Progenitor cell of endocrine pancreas (in vitro differentiated cells): ENCODE results near the gene PCDHA7. TPM values are rescaled to one million over a fixed set of nuclear protein-coding genes. Genes with fewer than 3 reads are reported as not detected.
A peak's percentile ranks its signal among the peaks of the same experiment; 100 is the strongest.

Experiments
- DNase-seq: peaks from one replicate; pipeline ENCODE4 v3.0.0; 2021; ENCODE audit warnings: low spot score; ENCODE audit not compliant: unreplicated experiment
- H3K27ac Mint-ChIP-seq: 2 replicates; pipeline ENCODE4 v1.8.0; 2021; ENCODE audit warnings: mild to moderate bottlenecking, moderate library complexity, mixed read lengths
- H3K27me3 Mint-ChIP-seq: 2 replicates; pipeline ENCODE4 v1.8.0; 2021; ENCODE audit warnings: mixed read lengths
- H3K36me3 Mint-ChIP-seq: 2 replicates; pipeline ENCODE4 v1.8.0; 2022; ENCODE audit warnings: mixed read lengths; ENCODE audit not compliant: insufficient read depth
- H3K4me1 Mint-ChIP-seq: 2 replicates; pipeline ENCODE4 v1.8.0; 2021; ENCODE audit warnings: low read depth, mixed read lengths
- H3K4me3 Mint-ChIP-seq: 2 replicates; pipeline ENCODE4 v1.8.0; 2021; ENCODE audit warnings: low read depth, mild to moderate bottlenecking, moderate library complexity, mixed read lengths
- H3K9me3 Mint-ChIP-seq: 2 replicates; pipeline ENCODE4 v1.8.0; 2021; ENCODE audit warnings: low read depth, mixed read lengths
- total RNA-seq: library from RNA; stranded (reverse); gene quantifications from 2 replicates; pipeline ENCODE4 v1.2.1, GENCODE V29; 2021
- TF ChIP-seq, protein P1 (sequence below): fragments of 200-600 bp; sonication (generic); IDR thresholded peaks from one replicate; pipeline ENCODE4 v1.5.0; 2021; ENCODE audit warnings: antibody characterized with exemption, mild to moderate bottlenecking; ENCODE audit not compliant: unreplicated experiment

PCDHA7 gene
- total RNA-seq, 1 donor from 2014 or later, result 4.3 TPM

DNA sequence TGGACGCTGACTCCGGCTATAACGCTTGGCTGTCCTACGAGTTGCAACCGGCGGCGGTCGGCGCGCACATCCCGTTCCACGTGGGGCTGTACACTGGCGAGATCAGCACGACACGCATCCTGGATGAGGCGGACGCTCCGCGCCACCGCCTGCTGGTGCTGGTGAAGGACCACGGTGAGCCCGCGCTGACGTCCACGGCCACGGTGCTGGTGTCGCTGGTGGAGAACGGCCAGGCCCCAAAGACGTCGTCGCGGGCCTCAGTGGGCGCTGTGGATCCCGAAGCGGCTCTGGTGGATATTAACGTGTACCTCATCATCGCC lies 43.2 kb downstream of the PCDHA7 start:
- Mint-ChIP-seq H3K27ac (peak overlapping the region; percentile 20), H3K4me3 (no peak overlapping the region), H3K4me1 (no peaks in the 10 kb centered on the region), H3K9me3 (peaks cover 46% of the 10 kb centered on the region), H3K36me3 (peaks cover 74% of the 10 kb centered on the region), H3K27me3 (no peaks in the 10 kb centered on the region)
- TF ChIP-seq, protein P1, sequence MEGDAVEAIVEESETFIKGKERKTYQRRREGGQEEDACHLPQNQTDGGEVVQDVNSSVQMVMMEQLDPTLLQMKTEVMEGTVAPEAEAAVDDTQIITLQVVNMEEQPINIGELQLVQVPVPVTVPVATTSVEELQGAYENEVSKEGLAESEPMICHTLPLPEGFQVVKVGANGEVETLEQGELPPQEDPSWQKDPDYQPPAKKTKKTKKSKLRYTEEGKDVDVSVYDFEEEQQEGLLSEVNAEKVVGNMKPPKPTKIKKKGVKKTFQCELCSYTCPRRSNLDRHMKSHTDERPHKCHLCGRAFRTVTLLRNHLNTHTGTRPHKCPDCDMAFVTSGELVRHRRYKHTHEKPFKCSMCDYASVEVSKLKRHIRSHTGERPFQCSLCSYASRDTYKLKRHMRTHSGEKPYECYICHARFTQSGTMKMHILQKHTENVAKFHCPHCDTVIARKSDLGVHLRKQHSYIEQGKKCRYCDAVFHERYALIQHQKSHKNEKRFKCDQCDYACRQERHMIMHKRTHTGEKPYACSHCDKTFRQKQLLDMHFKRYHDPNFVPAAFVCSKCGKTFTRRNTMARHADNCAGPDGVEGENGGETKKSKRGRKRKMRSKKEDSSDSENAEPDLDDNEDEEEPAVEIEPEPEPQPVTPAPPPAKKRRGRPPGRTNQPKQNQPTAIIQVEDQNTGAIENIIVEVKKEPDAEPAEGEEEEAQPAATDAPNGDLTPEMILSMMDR, result no peak
- no peak for DNase-seq

DNA sequence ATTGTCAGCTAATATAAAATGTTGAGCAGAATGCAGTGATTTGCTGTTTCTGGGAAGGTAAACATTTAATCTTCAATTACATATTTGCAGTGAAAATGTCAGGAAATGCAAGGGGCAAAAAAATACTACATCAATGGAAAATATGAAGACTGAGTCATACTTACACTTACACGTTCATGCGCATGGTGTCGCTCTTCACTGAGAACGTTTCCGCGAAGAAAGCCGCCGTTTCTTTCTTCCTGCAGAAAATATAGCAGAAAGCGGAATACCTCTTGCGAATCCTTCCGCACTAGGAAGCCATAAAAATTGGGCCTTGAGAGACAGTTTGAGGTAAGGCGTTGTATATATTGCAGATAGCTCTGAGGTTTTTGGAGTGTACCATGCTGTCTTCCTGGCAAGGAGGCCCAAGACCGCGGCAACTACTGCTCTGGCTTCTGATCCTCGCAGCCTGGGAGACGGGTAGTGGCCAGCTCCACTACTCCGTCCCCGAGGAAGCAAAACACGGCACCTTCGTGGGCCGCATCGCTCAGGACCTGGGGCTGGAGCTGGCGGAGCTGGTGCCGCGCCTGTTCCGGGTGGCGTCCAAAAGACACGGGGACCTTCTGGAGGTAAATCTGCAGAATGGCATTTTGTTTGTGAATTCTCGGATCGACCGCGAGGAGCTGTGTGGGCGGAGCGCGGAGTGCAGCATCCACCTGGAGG lies 48.0 kb downstream of the PCDHA7 start, which contains the start of gene PCDHA13:
PCDHA13 (plus strand) TSS at position 236 of the 702 bp plus-strand sequence; CDS start at position 381, 145 bp downstream.
- Mint-ChIP-seq H3K36me3 (peaks cover 56% of the 10 kb centered on the region), H3K27ac (peak within 1 kb of the TSS; percentile 62), H3K4me3 (no peak within 1 kb of the TSS), H3K27me3 (no peaks in the 10 kb centered on the region), H3K9me3 (peaks cover 40% of the 10 kb centered on the region), H3K4me1 (no peaks in the 10 kb centered on the region)
- TF ChIP-seq, protein P1, result no peak
- no peak for DNase-seq

DNA sequence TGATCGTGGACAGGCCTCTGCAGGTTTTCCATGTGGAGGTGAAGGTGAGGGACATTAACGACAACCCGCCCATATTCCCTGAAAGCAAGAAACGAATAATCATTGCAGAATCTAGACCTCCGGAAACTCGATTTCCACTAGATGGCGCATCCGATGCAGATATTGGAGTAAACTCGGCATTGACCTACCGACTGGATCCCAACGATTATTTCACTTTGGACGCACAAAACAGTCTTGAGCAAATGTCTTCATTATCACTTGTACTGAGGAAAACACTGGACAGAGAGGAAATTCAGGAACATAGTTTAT lies 48.5 kb downstream of the PCDHA7 start:
- TF ChIP-seq, protein P1, result no peak
- peaks cover 54% of the 10 kb centered on the region for H3K36me3 Mint-ChIP-seq
- peak overlapping the region; percentile 28 for H3K27ac Mint-ChIP-seq
- H3K4me1 Mint-ChIP-seq, result no peaks in the 10 kb centered on the region
- no peak overlapping the region for H3K4me3 Mint-ChIP-seq
- H3K9me3 Mint-ChIP-seq, result peaks cover 43% of the 10 kb centered on the region
- no peaks in the 10 kb centered on the region for H3K27me3 Mint-ChIP-seq
- no peak for DNase-seq

DNA sequence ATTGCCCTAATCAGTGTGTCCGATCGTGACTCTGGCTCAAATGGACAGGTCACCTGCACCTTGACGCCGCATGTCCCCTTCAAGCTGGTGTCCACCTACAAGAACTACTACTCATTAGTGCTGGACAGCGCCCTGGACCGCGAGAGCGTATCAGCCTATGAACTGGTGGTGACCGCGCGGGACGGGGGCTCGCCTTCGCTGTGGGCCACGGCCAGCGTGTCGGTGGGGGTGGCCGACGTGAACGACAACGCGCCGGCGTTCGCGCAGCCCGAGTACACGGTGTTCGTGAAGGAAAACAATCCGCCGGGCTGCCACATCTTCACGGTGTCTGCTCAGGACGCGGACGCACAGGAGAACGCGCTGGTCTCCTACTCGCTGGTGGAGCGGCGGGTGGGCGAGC lies 49.3 kb downstream of the PCDHA7 start:
- H3K27ac Mint-ChIP-seq, result no peak overlapping the region
- H3K4me1 Mint-ChIP-seq, result no peaks in the 10 kb centered on the region
- TF ChIP-seq, protein P1, result no peak
- no peaks in the 10 kb centered on the region for H3K27me3 Mint-ChIP-seq
- peaks cover 43% of the 10 kb centered on the region for H3K9me3 Mint-ChIP-seq
- H3K36me3 Mint-ChIP-seq, result peaks cover 50% of the 10 kb centered on the region
- H3K4me3 Mint-ChIP-seq, result no peak overlapping the region
- DNase-seq, result no peak

DNA sequence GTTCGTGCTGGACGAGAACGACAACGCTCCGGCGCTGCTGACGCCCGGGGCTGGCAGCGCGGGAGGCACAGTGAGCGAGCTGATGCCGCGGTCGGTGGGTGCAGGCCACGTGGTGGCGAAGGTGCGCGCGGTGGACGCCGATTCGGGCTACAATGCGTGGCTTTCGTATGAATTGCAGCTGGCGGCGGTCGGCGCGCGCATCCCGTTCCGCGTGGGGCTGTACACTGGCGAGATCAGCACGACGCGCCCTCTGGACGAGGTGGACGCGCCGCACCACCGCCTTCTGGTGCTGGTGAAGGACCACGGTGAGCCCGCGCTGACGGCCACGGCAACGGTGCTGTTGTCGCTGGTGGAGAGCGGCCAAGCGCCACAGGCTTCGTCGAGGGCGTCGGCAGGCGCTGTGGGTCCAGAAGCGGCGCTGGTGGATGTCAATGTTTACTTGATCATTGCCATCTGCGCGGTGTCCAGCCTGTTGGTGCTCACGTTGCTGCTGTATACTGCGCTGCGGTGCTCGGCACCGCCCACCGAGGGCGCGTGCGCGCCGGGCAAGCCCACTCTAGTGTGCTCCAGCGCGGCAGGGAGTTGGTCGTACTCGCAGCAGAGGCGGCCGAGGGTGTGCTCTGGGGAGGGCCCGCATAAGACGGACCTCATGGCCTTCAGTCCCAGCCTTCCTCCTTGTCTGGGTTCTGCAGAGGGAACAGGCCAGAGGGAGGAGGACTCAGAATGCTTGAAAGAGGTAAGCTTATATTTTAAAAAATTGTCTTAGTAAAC lies 50.0 kb downstream of the PCDHA7 start:
- peaks cover 47% of the 10 kb centered on the region for H3K36me3 Mint-ChIP-seq
- H3K4me3 Mint-ChIP-seq, result no peak overlapping the region
- TF ChIP-seq, protein P1, result no peak
- H3K4me1 Mint-ChIP-seq, result no peaks in the 10 kb centered on the region
- H3K9me3 Mint-ChIP-seq, result peaks cover 39% of the 10 kb centered on the region
- DNase-seq, result no peak
- no peak overlapping the region for H3K27ac Mint-ChIP-seq
- H3K27me3 Mint-ChIP-seq, result no peaks in the 10 kb centered on the region

Other genes with a start within 250 kb of the PCDHA7 start
- gene CD14, start 201.1 kb upstream of the PCDHA7 start, total RNA-seq, result 0.36 TPM in 1 of 2 replicates, not detected in the other
- gene TMCO6, start 194.8 kb upstream of the PCDHA7 start, total RNA-seq, result 25.9 and 27.5 TPM in 2 replicates
- 62.4 and 63.9 TPM in 2 replicates for gene NDUFA2, start 186.6 kb upstream of the PCDHA7 start, total RNA-seq
- 76.1 and 85.2 TPM in 2 replicates for gene IK, start 186.4 kb upstream of the PCDHA7 start, total RNA-seq
- gene WDR55, start 169.4 kb upstream of the PCDHA7 start, total RNA-seq, result 26.0 and 26.9 TPM in 2 replicates
- gene DND1, start 160.7 kb upstream of the PCDHA7 start, total RNA-seq, result 3.1 and 4.0 TPM in 2 replicates
- 77.7 and 78.9 TPM in 2 replicates for gene HARS1, start 142.9 kb upstream of the PCDHA7 start, total RNA-seq
- gene HARS2, start 142.8 kb upstream of the PCDHA7 start, total RNA-seq, result 44.7 and 47.5 TPM in 2 replicates
- 67.6 and 67.7 TPM in 2 replicates for gene ZMAT2, start 133.8 kb upstream of the PCDHA7 start, total RNA-seq
- not detected in 2 replicates for gene PCDHA1, start 48.1 kb upstream of the PCDHA7 start, total RNA-seq
- 5.6 and 5.9 TPM in 2 replicates for gene PCDHA2, start 39.4 kb upstream of the PCDHA7 start, total RNA-seq
- 1.5 and 2.4 TPM in 2 replicates for gene PCDHA3, start 33.2 kb upstream of the PCDHA7 start, total RNA-seq
- 27.8 and 28.6 TPM in 2 replicates for gene PCDHA4, start 27.2 kb upstream of the PCDHA7 start, total RNA-seq
- 3.4 and 4.4 TPM in 2 replicates for gene PCDHA5, start 12.7 kb upstream of the PCDHA7 start, total RNA-seq
- gene PCDHA6, start 6.3 kb upstream of the PCDHA7 start, total RNA-seq, result 12.5 and 13.2 TPM in 2 replicates
- gene PCDHA8, start 6.9 kb downstream of the PCDHA7 start, total RNA-seq, result 4.9 and 5.1 TPM in 2 replicates
- gene PCDHA9, start 14.1 kb downstream of the PCDHA7 start, total RNA-seq, result 3.4 and 3.8 TPM in 2 replicates
- 18.3 and 19.2 TPM in 2 replicates for gene PCDHA10, start 21.6 kb downstream of the PCDHA7 start, total RNA-seq
- 10.0 and 10.5 TPM in 2 replicates for gene PCDHA11, start 34.7 kb downstream of the PCDHA7 start, total RNA-seq
- gene PCDHA12, start 41.0 kb downstream of the PCDHA7 start, total RNA-seq, result 12.9 and 13.7 TPM in 2 replicates
- 3.5 and 3.9 TPM in 2 replicates for gene PCDHA13, start 47.9 kb downstream of the PCDHA7 start, total RNA-seq
- gene PCDHAC1, start 92.0 kb downstream of the PCDHA7 start, total RNA-seq, result 7.7 and 8.9 TPM in 2 replicates
- 1.8 and 1.9 TPM in 2 replicates for gene PCDHAC2, start 132.2 kb downstream of the PCDHA7 start, total RNA-seq
- gene PCDHB1, start 217.1 kb downstream of the PCDHA7 start, total RNA-seq, result 0.29 and 0.31 TPM in 2 replicates